B cell (primary cell): ENCODE results near the gene C1QL3.

Experiments
- CTCF ChIP-seq: fragments of 200-600 bp; IDR thresholded peaks from one replicate; pipeline ENCODE4 v1.8.0; 2022; ENCODE audit warnings: antibody characterized with exemption, mild to moderate bottlenecking
- EZH2 ChIP-seq: IDR thresholded peaks from 2 replicates; pipeline ENCODE4 v1.6.1; 2012; ENCODE audit warnings: borderline replicate concordance, low read depth, mild to moderate bottlenecking, moderate library complexity, low read length; ENCODE audit not compliant: insufficient read depth, poor library complexity, severe bottlenecking

- TF ChIP-seq CTCF (no peak), EZH2 (no peak)
These were observed 31.2 kb downstream of the C1QL3 start for GRCh38 chr10:16490511-16490910.
